Measurements from ENCODE around the gene DOP1A.
A peak's percentile ranks its signal among the peaks of the same experiment; 100 is the strongest.

The DOP1A gene

GRCh38 chr6:83071707-83072106, 4.2 kb downstream of the DOP1A start:
- Histone ChIP-seq H3K27ac (ENCODE audit: low read depth, low read length, poor library complexity, severe bottlenecking) (peak overlapping the region; percentile 87), H3K9me2 (ENCODE audit: low read depth, low read length) (no peaks in the 10 kb centered on the region), H3K4me2 (ENCODE audit: low read length) (no peak overlapping the region), H3K36me3 (ENCODE audit: insufficient read depth, low read length) (peaks cover 28% of the 10 kb centered on the region), H3F3A (ENCODE audit: insufficient read depth, low read length) (no peaks in the 10 kb centered on the region), H2AFZ (ENCODE audit: low read length) (no peak overlapping the region), H3K9ac (ENCODE audit: low read length) (peak overlapping the region; percentile 92), H3K79me2 (ENCODE audit: insufficient read depth, low read length) (peaks cover 71% of the 10 kb centered on the region), H3K4me3 (ENCODE audit: low read depth, low read length, poor library complexity, severe bottlenecking) (no peak overlapping the region), H3K4me1 (ENCODE audit: insufficient read depth, low read length, severe bottlenecking) (peaks cover 46% of the 10 kb centered on the region), H3K9me3 (ENCODE audit: low read length) (no peaks in the 10 kb centered on the region), H3K27me3 (ENCODE audit: insufficient read depth, low read length) (no peaks in the 10 kb centered on the region), H4K20me1 (ENCODE audit: insufficient read depth, low read length) (no peaks in the 10 kb centered on the region)
- TF ChIP-seq, protein P1, sequence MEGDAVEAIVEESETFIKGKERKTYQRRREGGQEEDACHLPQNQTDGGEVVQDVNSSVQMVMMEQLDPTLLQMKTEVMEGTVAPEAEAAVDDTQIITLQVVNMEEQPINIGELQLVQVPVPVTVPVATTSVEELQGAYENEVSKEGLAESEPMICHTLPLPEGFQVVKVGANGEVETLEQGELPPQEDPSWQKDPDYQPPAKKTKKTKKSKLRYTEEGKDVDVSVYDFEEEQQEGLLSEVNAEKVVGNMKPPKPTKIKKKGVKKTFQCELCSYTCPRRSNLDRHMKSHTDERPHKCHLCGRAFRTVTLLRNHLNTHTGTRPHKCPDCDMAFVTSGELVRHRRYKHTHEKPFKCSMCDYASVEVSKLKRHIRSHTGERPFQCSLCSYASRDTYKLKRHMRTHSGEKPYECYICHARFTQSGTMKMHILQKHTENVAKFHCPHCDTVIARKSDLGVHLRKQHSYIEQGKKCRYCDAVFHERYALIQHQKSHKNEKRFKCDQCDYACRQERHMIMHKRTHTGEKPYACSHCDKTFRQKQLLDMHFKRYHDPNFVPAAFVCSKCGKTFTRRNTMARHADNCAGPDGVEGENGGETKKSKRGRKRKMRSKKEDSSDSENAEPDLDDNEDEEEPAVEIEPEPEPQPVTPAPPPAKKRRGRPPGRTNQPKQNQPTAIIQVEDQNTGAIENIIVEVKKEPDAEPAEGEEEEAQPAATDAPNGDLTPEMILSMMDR (IDR thresholded peaks at IDR 0.05; ENCODE audit: low read length): no peak
- no peak for TF ChIP-seq EZH2 (IDR thresholded peaks at IDR 0.05; ENCODE audit: borderline replicate concordance, low read length)

DNA sequence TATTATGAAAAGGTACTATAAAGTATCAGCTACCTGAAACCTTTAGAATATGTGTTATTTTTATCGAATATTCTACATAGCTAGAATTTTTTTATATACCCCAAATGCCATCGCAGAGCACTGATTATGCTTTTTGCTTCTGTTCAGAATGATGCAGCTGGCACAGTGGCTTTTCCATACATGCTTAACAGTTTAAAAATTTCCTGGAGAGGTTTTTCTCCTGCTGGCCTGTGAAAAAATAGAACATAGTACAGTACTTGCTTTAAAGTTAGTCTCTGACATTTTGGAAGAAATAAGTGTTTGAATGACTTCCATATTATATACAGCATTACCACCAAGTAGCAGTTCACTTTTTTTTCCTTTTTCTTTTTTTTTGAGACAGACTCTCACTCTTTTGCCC, 5.3 kb downstream of the DOP1A start:
- Histone ChIP-seq H3K9me3 (ENCODE audit: low read length) (no peaks in the 10 kb centered on the region), H3K27me3 (ENCODE audit: insufficient read depth, low read length) (no peaks in the 10 kb centered on the region), H4K20me1 (ENCODE audit: insufficient read depth, low read length) (no peaks in the 10 kb centered on the region), H2AFZ (ENCODE audit: low read length) (no peak overlapping the region), H3K9ac (ENCODE audit: low read length) (no peak overlapping the region), H3K4me1 (ENCODE audit: insufficient read depth, low read length, severe bottlenecking) (peaks cover 40% of the 10 kb centered on the region), H3F3A (ENCODE audit: insufficient read depth, low read length) (no peaks in the 10 kb centered on the region), H3K79me2 (ENCODE audit: insufficient read depth, low read length) (peaks cover 79% of the 10 kb centered on the region), H3K4me2 (ENCODE audit: low read length) (no peak overlapping the region), H3K9me2 (ENCODE audit: low read depth, low read length) (no peaks in the 10 kb centered on the region), H3K36me3 (ENCODE audit: insufficient read depth, low read length) (peaks cover 31% of the 10 kb centered on the region), H3K27ac (ENCODE audit: low read depth, low read length, poor library complexity, severe bottlenecking) (no peak overlapping the region), H3K4me3 (ENCODE audit: low read depth, low read length, poor library complexity, severe bottlenecking) (no peak overlapping the region)
- TF ChIP-seq, protein P1 (IDR thresholded peaks at IDR 0.05; ENCODE audit: low read length): no peak
- no peak for TF ChIP-seq EZH2 (IDR thresholded peaks at IDR 0.05; ENCODE audit: borderline replicate concordance, low read length)

GRCh38 chr6:83073615-83074014, 6.1 kb downstream of the DOP1A start:
- TF ChIP-seq, protein P1 (IDR thresholded peaks at IDR 0.05; ENCODE audit: low read length): no peak
- TF ChIP-seq EZH2 (IDR thresholded peaks at IDR 0.05; ENCODE audit: borderline replicate concordance, low read length): no peak
- Histone ChIP-seq H3K9ac (ENCODE audit: low read length) (no peak overlapping the region), H3K4me1 (ENCODE audit: insufficient read depth, low read length, severe bottlenecking) (peaks cover 38% of the 10 kb centered on the region), H3F3A (ENCODE audit: insufficient read depth, low read length) (no peaks in the 10 kb centered on the region), H3K9me2 (ENCODE audit: low read depth, low read length) (no peaks in the 10 kb centered on the region), H2AFZ (ENCODE audit: low read length) (no peak overlapping the region), H3K79me2 (ENCODE audit: insufficient read depth, low read length) (peaks cover 83% of the 10 kb centered on the region), H3K36me3 (ENCODE audit: insufficient read depth, low read length) (peaks cover 36% of the 10 kb centered on the region), H3K4me2 (ENCODE audit: low read length) (no peak overlapping the region), H3K27ac (ENCODE audit: low read depth, low read length, poor library complexity, severe bottlenecking) (no peak overlapping the region), H4K20me1 (ENCODE audit: insufficient read depth, low read length) (no peaks in the 10 kb centered on the region), H3K27me3 (ENCODE audit: insufficient read depth, low read length) (no peaks in the 10 kb centered on the region), H3K4me3 (ENCODE audit: low read depth, low read length, poor library complexity, severe bottlenecking) (no peak overlapping the region), H3K9me3 (ENCODE audit: low read length) (no peaks in the 10 kb centered on the region)
